Measurements from ENCODE around the gene COL4A5.

The COL4A5 gene

DNA sequence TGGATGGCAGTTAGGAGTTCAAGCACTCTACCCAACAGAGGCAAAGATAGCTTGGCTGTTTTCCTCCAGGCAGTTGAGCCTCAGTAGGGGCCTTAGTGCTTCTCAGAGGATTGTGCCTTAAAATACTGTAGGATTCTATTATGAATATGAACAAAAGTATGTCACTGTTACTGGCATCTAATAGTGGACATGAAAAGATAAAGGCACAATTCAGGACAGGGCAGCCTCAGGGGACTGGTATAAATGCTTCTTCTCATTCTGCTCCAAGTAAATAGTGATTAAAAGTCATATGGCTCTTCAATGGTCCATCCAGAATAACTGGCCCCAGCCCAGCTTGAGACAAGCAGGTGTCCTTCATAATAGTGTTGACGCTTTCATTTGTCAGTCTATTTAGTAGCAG lies 19.2 kb upstream of the COL4A5 start:
- H3K4me1 ChIP-seq (ENCODE audit: control insufficient read depth, insufficient read depth, low read length) = peaks cover 9% of the 10 kb centered on the region
- peaks cover 2% of the 10 kb centered on the region for H3K27me3 ChIP-seq (ENCODE audit: control insufficient read depth, insufficient read depth, low read length)

DNA sequence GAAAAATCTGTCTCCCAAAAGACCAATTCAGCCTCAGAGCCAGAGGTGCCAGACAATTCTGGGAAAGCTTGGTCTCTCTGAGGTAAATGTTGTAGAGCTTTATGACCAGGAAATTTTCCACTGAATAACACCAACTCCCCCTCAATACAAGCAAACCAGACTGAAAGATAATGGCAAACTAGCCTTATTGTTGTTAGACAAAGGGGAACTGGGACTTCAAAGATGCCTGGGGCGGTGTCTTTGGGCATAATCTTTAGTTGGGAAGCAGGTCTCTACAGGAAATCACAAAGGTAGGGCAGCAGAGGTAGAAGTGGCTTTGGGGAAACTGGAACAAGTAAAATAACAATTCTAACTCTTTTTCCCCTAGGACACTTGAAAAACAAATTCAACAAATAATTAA lies 13.4 kb upstream of the COL4A5 start:
- Histone ChIP-seq H3K4me3 (ENCODE audit: low read depth, low read length) (no peak overlapping the region), H3K4me1 (ENCODE audit: control insufficient read depth, insufficient read depth, low read length) (peaks cover 10% of the 10 kb centered on the region), H3K36me3 (ENCODE audit: control insufficient read depth, insufficient read depth, low read length) (no peaks in the 10 kb centered on the region), H3K9me3 (ENCODE audit: control insufficient read depth, insufficient read depth, low read length) (no peaks in the 10 kb centered on the region), H3K9ac (ENCODE audit: low read depth, low read length) (no peak overlapping the region), H3K27me3 (ENCODE audit: control insufficient read depth, insufficient read depth, low read length) (peaks cover 11% of the 10 kb centered on the region)

More for the DNA sequence above, 19.2 kb upstream of the COL4A5 start:
- Histone ChIP-seq H3K9ac (ENCODE audit: low read depth, low read length) (no peak overlapping the region), H3K4me3 (ENCODE audit: low read depth, low read length) (no peak overlapping the region), H3K36me3 (ENCODE audit: control insufficient read depth, insufficient read depth, low read length) (no peaks in the 10 kb centered on the region), H3K9me3 (ENCODE audit: control insufficient read depth, insufficient read depth, low read length) (no peaks in the 10 kb centered on the region)

DNA sequence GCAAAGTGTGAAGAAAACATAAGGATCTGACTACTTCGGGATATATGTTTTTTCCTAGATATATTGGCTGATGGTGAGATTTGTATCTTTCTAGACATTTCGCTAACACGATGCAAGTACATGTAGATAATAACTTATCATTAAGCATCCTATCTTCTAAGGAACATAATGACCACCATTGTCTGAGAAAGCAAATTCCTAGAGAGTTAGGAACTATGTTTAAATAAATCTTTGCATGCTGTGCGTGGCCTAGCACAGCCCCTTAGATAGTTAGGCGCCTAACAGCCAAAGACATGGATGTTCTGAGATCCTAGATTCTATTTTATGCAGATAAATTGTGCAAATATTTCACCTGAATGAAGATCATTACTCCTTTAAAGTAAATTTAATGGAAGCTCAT lies 4.4 kb upstream of the COL4A5 start:
- Histone ChIP-seq H3K36me3 (ENCODE audit: control insufficient read depth, insufficient read depth, low read length) (no peaks in the 10 kb centered on the region), H3K9ac (ENCODE audit: low read depth, low read length) (no peak overlapping the region), H3K4me3 (ENCODE audit: low read depth, low read length) (no peak overlapping the region), H3K27me3 (ENCODE audit: control insufficient read depth, insufficient read depth, low read length) (peaks cover 21% of the 10 kb centered on the region), H3K9me3 (ENCODE audit: control insufficient read depth, insufficient read depth, low read length) (no peaks in the 10 kb centered on the region), H3K4me1 (ENCODE audit: control insufficient read depth, insufficient read depth, low read length) (peaks cover 6% of the 10 kb centered on the region)

DNA sequence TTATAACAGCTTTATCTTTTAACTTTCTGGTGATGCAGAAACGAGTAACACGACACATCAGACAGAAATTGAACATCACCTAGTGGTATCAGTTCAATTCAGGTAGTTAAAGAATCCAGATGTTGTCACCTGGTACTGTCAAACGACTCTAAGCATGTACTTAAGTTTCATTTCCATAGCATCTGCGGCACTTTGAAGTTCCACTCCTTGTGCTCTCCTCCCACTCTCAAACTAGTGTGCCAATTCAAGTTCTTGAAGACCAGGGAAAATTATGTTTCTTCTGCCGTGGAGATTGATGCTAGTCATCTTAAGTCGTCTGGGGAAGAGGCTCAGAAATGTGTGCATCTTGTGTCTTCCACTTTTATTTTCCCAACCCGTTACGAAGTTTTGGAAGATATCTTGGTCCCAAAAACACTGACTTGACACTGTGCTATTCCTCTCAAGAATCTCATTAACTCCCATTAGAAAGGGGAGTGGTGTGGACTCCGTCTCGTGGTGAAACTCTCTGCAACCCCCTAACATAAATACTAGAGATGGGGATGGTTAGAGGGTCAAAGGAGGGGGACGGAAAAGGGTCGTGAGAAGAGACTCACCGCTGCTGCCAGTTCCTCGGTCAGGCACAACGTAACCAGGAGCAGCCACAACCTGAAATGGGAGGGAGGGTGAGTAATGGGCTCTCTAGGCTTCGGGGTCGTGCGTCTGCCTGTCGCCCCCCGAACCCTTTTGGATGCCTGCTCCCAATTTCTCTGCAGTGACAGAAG lies 2.1 kb upstream of the COL4A5 start:
- H3K9me3 ChIP-seq (ENCODE audit: control insufficient read depth, insufficient read depth, low read length) = no peaks in the 10 kb centered on the region
- peaks cover 6% of the 10 kb centered on the region for H3K4me1 ChIP-seq (ENCODE audit: control insufficient read depth, insufficient read depth, low read length)
- no peaks in the 10 kb centered on the region for H3K36me3 ChIP-seq (ENCODE audit: control insufficient read depth, insufficient read depth, low read length)
- H3K9ac ChIP-seq (ENCODE audit: low read depth, low read length) = peak overlapping the region; percentile 6
- peak overlapping the region; percentile 90 for H3K4me3 ChIP-seq (ENCODE audit: low read depth, low read length)
- H3K27me3 ChIP-seq (ENCODE audit: control insufficient read depth, insufficient read depth, low read length) = peaks cover 21% of the 10 kb centered on the region

DNA sequence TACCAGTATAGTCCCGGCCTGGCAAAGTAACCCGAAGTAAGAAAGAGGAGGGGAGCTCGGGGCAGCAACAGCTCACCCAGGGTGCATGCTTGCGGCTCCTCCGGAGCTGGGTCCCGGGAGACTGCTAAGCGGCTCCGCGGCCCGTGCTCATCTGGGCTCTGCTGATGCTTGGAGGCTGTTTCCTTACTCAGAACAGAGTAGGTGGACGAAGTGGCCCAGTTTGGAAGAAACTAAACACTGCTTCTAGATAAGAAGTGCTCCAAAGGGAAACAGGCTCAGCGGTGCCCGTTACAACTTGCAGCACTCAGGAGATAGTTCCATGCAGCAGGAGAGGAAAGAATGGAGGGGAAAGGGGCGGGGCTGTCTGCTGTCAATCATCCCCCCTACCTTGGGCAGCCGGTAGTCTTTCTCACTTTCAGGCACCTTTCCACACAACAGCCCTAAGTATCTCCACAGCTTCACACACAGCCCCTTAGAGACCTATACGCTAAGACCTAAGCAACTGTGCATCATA lies 1.5 kb upstream of the COL4A5 start, which contains the start of gene COL4A6:
COL4A6 (minus strand) TSS at position 313 of the 514 bp plus-strand sequence; CDS start at position 87, 226 bp downstream.
- peak within 1 kb of the TSS; percentile 90 for H3K4me3 ChIP-seq (ENCODE audit: low read depth, low read length)
- H3K9me3 ChIP-seq (ENCODE audit: control insufficient read depth, insufficient read depth, low read length) = no peaks in the 10 kb centered on the region
- H3K27me3 ChIP-seq (ENCODE audit: control insufficient read depth, insufficient read depth, low read length) = peaks cover 21% of the 10 kb centered on the region
- H3K36me3 ChIP-seq (ENCODE audit: control insufficient read depth, insufficient read depth, low read length) = no peaks in the 10 kb centered on the region
- H3K4me1 ChIP-seq (ENCODE audit: control insufficient read depth, insufficient read depth, low read length) = peaks cover 6% of the 10 kb centered on the region
- H3K9ac ChIP-seq (ENCODE audit: low read depth, low read length) = peak within 1 kb of the TSS; percentile 6

DNA sequence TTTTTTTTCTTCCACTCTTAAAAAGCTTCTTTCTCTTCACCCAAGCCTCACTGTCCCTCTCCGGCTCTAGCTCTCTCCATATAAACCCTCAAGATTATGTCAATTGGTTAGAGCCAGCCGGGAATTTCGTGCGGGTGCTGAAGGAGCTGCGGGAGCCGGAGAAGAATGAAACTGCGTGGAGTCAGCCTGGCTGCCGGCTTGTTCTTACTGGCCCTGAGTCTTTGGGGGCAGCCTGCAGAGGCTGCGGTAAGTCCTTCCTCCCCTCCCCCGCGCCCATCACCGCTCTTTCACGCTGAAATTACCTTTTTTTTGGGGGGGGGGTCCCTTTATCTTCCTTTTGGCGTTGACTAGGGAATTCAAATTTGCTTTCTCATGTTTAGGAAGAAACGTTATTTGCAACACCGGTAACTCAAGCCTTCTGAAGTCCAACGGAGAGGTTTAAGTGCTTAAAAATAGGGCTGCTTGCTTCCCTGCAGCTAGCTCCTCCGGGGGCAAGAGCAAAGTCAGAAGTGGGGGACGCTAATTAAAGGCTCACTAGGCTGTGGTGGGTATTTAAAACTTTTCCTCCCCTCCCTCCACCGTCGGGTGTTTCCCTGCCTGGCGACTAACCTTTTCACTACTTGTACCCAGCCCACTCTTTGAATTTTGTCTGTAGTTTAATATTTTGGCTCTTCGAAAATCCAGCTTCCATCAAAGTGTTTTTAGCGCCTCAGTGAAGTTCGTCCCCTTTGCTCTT lies 491 bp downstream of the COL4A5 start:
- Histone ChIP-seq H3K9ac (ENCODE audit: low read depth, low read length) (peak overlapping the region; percentile 84), H3K9me3 (ENCODE audit: control insufficient read depth, insufficient read depth, low read length) (no peaks in the 10 kb centered on the region), H3K4me1 (ENCODE audit: control insufficient read depth, insufficient read depth, low read length) (peaks cover 6% of the 10 kb centered on the region), H3K27me3 (ENCODE audit: control insufficient read depth, insufficient read depth, low read length) (peaks cover 21% of the 10 kb centered on the region), H3K36me3 (ENCODE audit: control insufficient read depth, insufficient read depth, low read length) (no peaks in the 10 kb centered on the region), H3K4me3 (ENCODE audit: low read depth, low read length) (peak overlapping the region; percentile 83)

DNA sequence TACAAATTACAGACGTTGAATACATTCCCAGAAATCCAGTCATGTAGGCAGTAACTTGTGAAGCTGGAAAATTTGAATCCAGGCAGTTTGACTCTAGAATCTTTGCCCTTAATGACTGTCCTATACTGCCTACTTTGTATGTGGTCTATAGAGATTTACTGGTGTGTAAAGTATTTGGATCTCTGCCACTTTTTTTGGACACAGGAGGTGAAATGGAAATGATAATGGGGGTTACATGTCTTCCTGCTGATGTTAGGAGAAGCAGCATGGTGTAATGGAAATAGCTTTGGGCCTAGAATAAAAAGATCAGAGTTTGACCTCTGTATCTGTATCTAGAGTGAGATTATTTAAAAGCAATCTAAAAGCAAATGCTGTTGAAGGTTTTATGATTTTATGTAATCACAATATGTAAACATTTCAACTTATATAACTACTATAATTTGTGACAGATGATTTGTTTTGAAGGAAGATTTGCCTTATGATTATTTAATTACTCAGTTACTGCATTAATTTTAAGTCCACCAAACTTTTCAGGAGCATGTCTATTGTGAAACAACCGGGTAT lies 3.3 kb downstream of the COL4A5 start:
- no peaks in the 10 kb centered on the region for H3K9me3 ChIP-seq (ENCODE audit: control insufficient read depth, insufficient read depth, low read length)
- H3K4me3 ChIP-seq (ENCODE audit: low read depth, low read length) = no peak overlapping the region
- H3K27me3 ChIP-seq (ENCODE audit: control insufficient read depth, insufficient read depth, low read length) = no peaks in the 10 kb centered on the region
- peaks cover 18% of the 10 kb centered on the region for H3K4me1 ChIP-seq (ENCODE audit: control insufficient read depth, insufficient read depth, low read length)
- no peak overlapping the region for H3K9ac ChIP-seq (ENCODE audit: low read depth, low read length)
- H3K36me3 ChIP-seq (ENCODE audit: control insufficient read depth, insufficient read depth, low read length) = no peaks in the 10 kb centered on the region

DNA sequence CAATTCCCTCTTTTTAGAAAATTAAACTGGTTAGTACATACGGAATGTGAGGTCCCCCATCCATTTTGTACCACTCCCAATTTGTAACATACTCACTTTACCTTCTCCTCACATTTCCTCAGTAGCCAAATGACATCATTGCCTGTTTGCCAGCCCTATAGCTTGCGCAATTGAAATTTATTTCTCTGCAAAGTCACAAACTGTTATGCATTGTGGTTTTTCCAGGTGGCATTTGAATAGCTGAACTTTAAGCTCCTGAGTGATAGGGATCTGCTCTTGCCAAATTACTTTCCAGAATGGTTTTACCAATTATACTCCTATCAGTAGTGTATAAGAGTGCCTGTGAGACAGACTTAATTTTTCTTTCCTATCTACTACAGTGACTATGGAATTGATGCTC lies 7.7 kb downstream of the COL4A5 start:
- Histone ChIP-seq H3K9me3 (ENCODE audit: control insufficient read depth, insufficient read depth, low read length) (no peaks in the 10 kb centered on the region), H3K4me1 (ENCODE audit: control insufficient read depth, insufficient read depth, low read length) (peaks cover 12% of the 10 kb centered on the region), H3K9ac (ENCODE audit: low read depth, low read length) (no peak overlapping the region), H3K27me3 (ENCODE audit: control insufficient read depth, insufficient read depth, low read length) (no peaks in the 10 kb centered on the region), H3K4me3 (ENCODE audit: low read depth, low read length) (no peak overlapping the region), H3K36me3 (ENCODE audit: control insufficient read depth, insufficient read depth, low read length) (no peaks in the 10 kb centered on the region)

DNA sequence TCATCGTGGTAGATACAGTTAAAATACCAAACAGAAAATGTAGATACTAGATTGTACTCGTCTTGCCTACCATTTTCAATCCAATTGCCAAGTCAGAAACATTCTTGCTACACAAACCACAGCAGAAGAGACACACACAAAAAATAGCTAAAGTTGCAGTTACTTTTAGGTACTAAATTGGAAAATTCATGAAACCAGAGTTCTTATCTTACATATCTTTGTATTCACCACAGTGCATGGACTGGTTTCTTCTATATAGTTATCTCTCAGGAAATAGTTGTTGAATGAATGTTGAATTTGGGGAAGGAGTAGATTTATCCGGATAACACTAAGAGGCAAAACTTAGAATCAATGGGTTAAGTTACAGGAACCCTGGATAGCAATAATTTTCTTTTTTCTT lies 14.2 kb downstream of the COL4A5 start:
- Histone ChIP-seq H3K27me3 (ENCODE audit: control insufficient read depth, insufficient read depth, low read length) (no peaks in the 10 kb centered on the region), H3K36me3 (ENCODE audit: control insufficient read depth, insufficient read depth, low read length) (no peaks in the 10 kb centered on the region), H3K4me3 (ENCODE audit: low read depth, low read length) (no peak overlapping the region), H3K4me1 (ENCODE audit: control insufficient read depth, insufficient read depth, low read length) (no peaks in the 10 kb centered on the region), H3K9ac (ENCODE audit: low read depth, low read length) (no peak overlapping the region), H3K9me3 (ENCODE audit: control insufficient read depth, insufficient read depth, low read length) (no peaks in the 10 kb centered on the region)

DNA sequence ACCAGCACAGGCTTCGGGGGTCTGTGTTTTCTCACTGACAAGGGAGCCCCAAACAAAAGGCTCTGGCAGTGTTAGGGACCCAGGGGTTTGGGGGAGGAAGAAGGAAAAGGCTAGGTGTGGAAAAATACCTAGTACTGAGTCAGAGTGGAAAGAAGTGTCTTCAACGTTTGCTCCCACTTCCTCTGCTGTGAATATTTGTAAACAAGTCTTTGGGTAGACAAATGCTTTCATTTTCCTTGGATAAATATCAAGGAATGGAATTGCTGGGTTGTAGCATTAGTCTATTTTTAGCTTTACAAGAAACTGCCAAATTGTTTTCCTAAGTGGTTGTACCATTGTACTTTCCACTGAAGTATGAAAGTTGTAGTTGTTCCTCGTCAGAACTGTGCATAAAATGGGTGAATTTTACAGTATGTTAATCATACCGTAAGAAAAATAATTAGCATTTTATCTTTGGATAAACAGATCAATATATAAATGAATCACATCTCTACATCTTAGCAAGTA lies 17.4 kb downstream of the COL4A5 start:
- no peaks in the 10 kb centered on the region for H3K36me3 ChIP-seq (ENCODE audit: control insufficient read depth, insufficient read depth, low read length)
- no peaks in the 10 kb centered on the region for H3K27me3 ChIP-seq (ENCODE audit: control insufficient read depth, insufficient read depth, low read length)
- H3K4me1 ChIP-seq (ENCODE audit: control insufficient read depth, insufficient read depth, low read length) = no peaks in the 10 kb centered on the region
- no peak overlapping the region for H3K9ac ChIP-seq (ENCODE audit: low read depth, low read length)
- H3K4me3 ChIP-seq (ENCODE audit: low read depth, low read length) = no peak overlapping the region
- no peaks in the 10 kb centered on the region for H3K9me3 ChIP-seq (ENCODE audit: control insufficient read depth, insufficient read depth, low read length)

DNA sequence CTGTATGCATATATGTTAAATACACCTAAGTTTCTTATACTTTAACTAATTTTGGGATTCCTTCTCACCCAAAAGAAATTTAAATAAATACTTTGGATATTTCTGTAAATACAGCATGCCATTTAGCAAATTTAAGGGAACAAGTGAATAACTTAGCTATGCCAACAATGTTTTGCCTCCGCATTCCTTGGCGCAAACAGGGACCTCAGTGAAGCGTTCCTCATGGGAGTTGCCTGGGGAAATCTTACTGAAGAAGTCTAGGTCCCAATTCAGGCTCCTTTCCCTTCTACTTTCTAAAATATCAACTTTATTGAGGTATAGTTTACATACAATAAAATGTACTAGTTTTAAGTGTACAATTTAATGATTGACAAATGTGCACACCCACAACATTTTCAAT lies 25.0 kb downstream of the COL4A5 start:
- no peak overlapping the region for H3K4me3 ChIP-seq (ENCODE audit: low read depth, low read length)
- H3K36me3 ChIP-seq (ENCODE audit: control insufficient read depth, insufficient read depth, low read length) = no peaks in the 10 kb centered on the region
- H3K9ac ChIP-seq (ENCODE audit: low read depth, low read length) = no peak overlapping the region
- H3K9me3 ChIP-seq (ENCODE audit: control insufficient read depth, insufficient read depth, low read length) = no peaks in the 10 kb centered on the region
- H3K4me1 ChIP-seq (ENCODE audit: control insufficient read depth, insufficient read depth, low read length) = no peaks in the 10 kb centered on the region
- no peaks in the 10 kb centered on the region for H3K27me3 ChIP-seq (ENCODE audit: control insufficient read depth, insufficient read depth, low read length)
